ENCODE data around the gene EDDM13.
"Not testable (repeated sequence)": the region's sequence is repeated elsewhere in the genome, so short reads cannot be mapped to it uniquely, and the experiment has no call there.

DNA sequence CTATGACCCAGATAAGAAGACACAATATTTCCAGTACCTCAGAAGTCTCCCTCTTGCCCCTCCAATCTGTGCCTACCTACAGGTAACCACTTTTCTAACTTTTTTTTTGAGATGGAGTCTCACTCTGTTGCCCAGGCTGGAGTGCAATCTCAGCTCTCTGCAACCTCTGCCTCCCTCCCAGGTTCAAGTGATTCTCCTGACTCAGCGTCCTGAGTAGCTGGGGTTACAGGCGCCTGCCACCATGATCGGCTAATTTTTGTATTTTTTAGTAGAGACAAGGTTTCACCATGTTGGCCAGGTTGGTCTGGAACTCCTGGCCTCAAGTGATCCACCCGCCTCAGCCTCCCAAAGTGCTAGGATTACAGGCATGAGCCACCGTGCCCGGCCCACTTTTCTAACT lies 10.6 kb upstream of the EDDM13 start:
- TF ChIP-seq EP300 (IDR thresholded peaks at IDR 0.05): not testable (repeated sequence)
- TF ChIP-seq, protein P1, sequence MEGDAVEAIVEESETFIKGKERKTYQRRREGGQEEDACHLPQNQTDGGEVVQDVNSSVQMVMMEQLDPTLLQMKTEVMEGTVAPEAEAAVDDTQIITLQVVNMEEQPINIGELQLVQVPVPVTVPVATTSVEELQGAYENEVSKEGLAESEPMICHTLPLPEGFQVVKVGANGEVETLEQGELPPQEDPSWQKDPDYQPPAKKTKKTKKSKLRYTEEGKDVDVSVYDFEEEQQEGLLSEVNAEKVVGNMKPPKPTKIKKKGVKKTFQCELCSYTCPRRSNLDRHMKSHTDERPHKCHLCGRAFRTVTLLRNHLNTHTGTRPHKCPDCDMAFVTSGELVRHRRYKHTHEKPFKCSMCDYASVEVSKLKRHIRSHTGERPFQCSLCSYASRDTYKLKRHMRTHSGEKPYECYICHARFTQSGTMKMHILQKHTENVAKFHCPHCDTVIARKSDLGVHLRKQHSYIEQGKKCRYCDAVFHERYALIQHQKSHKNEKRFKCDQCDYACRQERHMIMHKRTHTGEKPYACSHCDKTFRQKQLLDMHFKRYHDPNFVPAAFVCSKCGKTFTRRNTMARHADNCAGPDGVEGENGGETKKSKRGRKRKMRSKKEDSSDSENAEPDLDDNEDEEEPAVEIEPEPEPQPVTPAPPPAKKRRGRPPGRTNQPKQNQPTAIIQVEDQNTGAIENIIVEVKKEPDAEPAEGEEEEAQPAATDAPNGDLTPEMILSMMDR (IDR thresholded peaks at IDR 0.05): not testable (repeated sequence)
